HEK293 (cell line): ENCODE results near the gene TPRN.
A peak's percentile ranks its signal among the peaks of the same experiment; 100 is the strongest.

Experiments used
- FEZF1 ChIP-seq: fragments of 450-650 bp; formaldehyde crosslinking; IDR thresholded peaks from 2 replicates; pipeline ENCODE4 v1.5.1; 2016; ENCODE audit warnings: missing biosample characterization, missing genetic modification characterization
- HOXA7 ChIP-seq: sonication (generic); formaldehyde crosslinking; IDR thresholded peaks from 2 replicates; pipeline ENCODE4 v1.8.1; 2022; ENCODE audit warnings: missing genetic modification reagents, borderline replicate concordance
- HOXC10 ChIP-seq: sonication (generic); formaldehyde crosslinking; IDR thresholded peaks from 2 replicates; pipeline ENCODE4 v1.8.1; 2023; ENCODE audit warnings: mild to moderate bottlenecking, missing genetic modification reagents
- KLF8 ChIP-seq: fragments of 450-650 bp; formaldehyde crosslinking; IDR thresholded peaks from 2 replicates; pipeline ENCODE4 v1.5.1; 2016; ENCODE audit warnings: missing biosample characterization, missing genetic modification characterization
- MEIS1 ChIP-seq: sonication (generic); formaldehyde crosslinking; IDR thresholded peaks from 2 replicates; pipeline ENCODE4 v1.8.1; 2022; ENCODE audit warnings: missing genetic modification reagents, mild to moderate bottlenecking, borderline replicate concordance
- OSR2 ChIP-seq: fragments of 450-650 bp; formaldehyde crosslinking; IDR thresholded peaks from 2 replicates; pipeline ENCODE4 v1.5.1; 2016; ENCODE audit warnings: missing biosample characterization, missing genetic modification characterization
- ZEB2 ChIP-seq: fragments of 450-650 bp; formaldehyde crosslinking; IDR thresholded peaks from 2 replicates; pipeline ENCODE4 v1.5.1; 2016; ENCODE audit warnings: missing biosample characterization, missing genetic modification characterization
- ZNF10 ChIP-seq: fragments of 450-650 bp; formaldehyde crosslinking; IDR thresholded peaks from 2 replicates; pipeline ENCODE4 v1.5.1; 2017; ENCODE audit warnings: missing biosample characterization, missing genetic modification characterization
- ZNF121 ChIP-seq: fragments of 450-650 bp; formaldehyde crosslinking; IDR thresholded peaks from 2 replicates; pipeline ENCODE4 v1.5.1; 2016; ENCODE audit warnings: missing biosample characterization, missing genetic modification characterization
- ZNF221 ChIP-seq: fragments of 450-650 bp; formaldehyde crosslinking; IDR thresholded peaks from 2 replicates; pipeline ENCODE4 v1.5.1; 2017; ENCODE audit warnings: missing biosample characterization, missing genetic modification characterization, borderline replicate concordance
- ZNF239 ChIP-seq: fragments of 450-650 bp; formaldehyde crosslinking; IDR thresholded peaks from 2 replicates; pipeline ENCODE4 v1.5.1; 2016; ENCODE audit warnings: missing biosample characterization, missing genetic modification characterization
- ZNF335 ChIP-seq: fragments of 450-650 bp; formaldehyde crosslinking; conservative IDR thresholded peaks from 2 replicates; pipeline ENCODE4 v1.5.1; 2016; ENCODE audit warnings: missing biosample characterization, missing genetic modification characterization
- ZNF37A ChIP-seq: fragments of 450-650 bp; IDR thresholded peaks from 2 replicates; pipeline ENCODE4 v1.5.1; 2018; ENCODE audit warnings: missing biosample characterization, missing genetic modification characterization
- ZNF423 ChIP-seq: fragments of 450-650 bp; formaldehyde crosslinking; IDR thresholded peaks from 2 replicates; pipeline ENCODE4 v1.5.1; 2016; ENCODE audit warnings: missing biosample characterization, missing genetic modification characterization
- ZNF433 ChIP-seq: fragments of 450-650 bp; formaldehyde crosslinking; IDR thresholded peaks from 2 replicates; pipeline ENCODE4 v1.5.1; 2016; ENCODE audit warnings: missing biosample characterization, missing genetic modification characterization, low read depth
- ZNF549 ChIP-seq: fragments of 450-650 bp; IDR thresholded peaks from 2 replicates; pipeline ENCODE4 v1.5.1; 2018; ENCODE audit warnings: missing biosample characterization, missing genetic modification characterization, mild to moderate bottlenecking, inconsistent platforms, moderate library complexity
- ZNF560 ChIP-seq: fragments of 450-650 bp; formaldehyde crosslinking; IDR thresholded peaks from 2 replicates; pipeline ENCODE4 v1.5.1; 2017; ENCODE audit warnings: missing biosample characterization, missing genetic modification characterization, borderline replicate concordance
- ZNF571 ChIP-seq: fragments of 450-650 bp; formaldehyde crosslinking; IDR thresholded peaks from 2 replicates; pipeline ENCODE4 v1.5.0; 2017; ENCODE audit warnings: missing biosample characterization, missing genetic modification characterization
- ZNF600 ChIP-seq: fragments of 450-650 bp; formaldehyde crosslinking; IDR thresholded peaks from 2 replicates; pipeline ENCODE4 v1.5.1; 2016; ENCODE audit warnings: missing biosample characterization, missing genetic modification characterization
- ZNF837 ChIP-seq: fragments of 450-650 bp; formaldehyde crosslinking; IDR thresholded peaks from 2 replicates; pipeline ENCODE4 v1.5.1; 2016; ENCODE audit warnings: missing biosample characterization, missing genetic modification characterization
- ZSCAN23 ChIP-seq: fragments of 450-650 bp; formaldehyde crosslinking; IDR thresholded peaks from 2 replicates; pipeline ENCODE4 v1.5.1; 2016; ENCODE audit warnings: missing biosample characterization, missing genetic modification characterization
- TF ChIP-seq, protein P1 (sequence below): fragments of 450-650 bp; formaldehyde crosslinking; IDR thresholded peaks from 2 replicates; pipeline ENCODE4 v1.5.1; 2017; ENCODE audit warnings: missing biosample characterization, missing genetic modification characterization
- TF ChIP-seq, protein P2 (sequence below): fragments of 450-650 bp; formaldehyde crosslinking; IDR thresholded peaks from 2 replicates; pipeline ENCODE4 v1.5.1; 2016; ENCODE audit warnings: missing biosample characterization, missing genetic modification characterization
- TF ChIP-seq, protein P3 (sequence below): fragments of 450-650 bp; formaldehyde crosslinking; IDR thresholded peaks from 2 replicates; pipeline ENCODE4 v1.5.1; 2016; ENCODE audit warnings: missing biosample characterization, missing genetic modification characterization
- TF ChIP-seq, protein P4 (sequence below): fragments of 450-650 bp; formaldehyde crosslinking; IDR thresholded peaks from 2 replicates; pipeline ENCODE4 v1.5.1; 2016; ENCODE audit warnings: missing biosample characterization, missing genetic modification characterization, borderline replicate concordance
- TF ChIP-seq, protein P5 (sequence below): fragments of 450-650 bp; formaldehyde crosslinking; IDR thresholded peaks from 2 replicates; pipeline ENCODE4 v1.5.1; 2016; ENCODE audit warnings: missing biosample characterization, missing genetic modification characterization

The TPRN gene

DNA sequence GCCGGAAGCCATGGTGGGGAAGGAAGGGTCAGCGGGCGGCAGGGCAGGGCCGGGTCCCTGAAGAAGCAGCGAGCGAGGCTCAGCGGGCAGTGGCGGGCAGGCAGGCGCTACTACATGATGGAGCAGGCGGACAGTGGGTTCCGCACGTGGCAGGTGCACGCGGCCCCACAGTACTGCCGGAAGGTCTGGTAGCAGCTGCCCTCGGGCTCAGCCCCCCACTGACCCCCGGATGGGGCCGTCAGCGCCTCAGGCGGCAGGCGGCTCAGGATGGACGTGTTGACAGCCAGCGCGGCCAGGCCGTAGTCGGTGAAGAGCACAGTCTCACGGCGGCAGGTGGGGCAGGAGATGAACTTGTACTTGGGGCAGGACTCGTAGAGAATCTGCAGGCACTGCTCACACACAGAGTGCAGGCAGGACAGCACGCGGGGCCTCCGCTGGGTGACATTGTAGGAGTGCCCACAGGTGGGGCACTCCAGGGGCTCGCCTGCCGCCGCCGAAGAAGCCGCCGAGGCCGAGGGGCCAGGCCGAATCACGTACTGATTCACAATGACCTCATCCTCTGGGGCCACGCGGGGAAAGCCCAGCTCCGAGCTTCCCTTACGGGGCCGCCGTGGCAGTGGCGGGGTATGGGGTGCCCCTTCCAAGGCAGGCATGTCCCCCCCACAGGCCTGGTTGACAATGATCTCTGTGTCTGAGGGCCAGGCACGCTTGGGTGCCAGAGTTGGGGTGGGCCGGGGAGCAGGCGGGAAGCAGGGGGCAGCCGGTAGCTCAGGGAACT is 20.0 kb upstream of the TPRN start (continued):
- TF ChIP-seq, protein P1, sequence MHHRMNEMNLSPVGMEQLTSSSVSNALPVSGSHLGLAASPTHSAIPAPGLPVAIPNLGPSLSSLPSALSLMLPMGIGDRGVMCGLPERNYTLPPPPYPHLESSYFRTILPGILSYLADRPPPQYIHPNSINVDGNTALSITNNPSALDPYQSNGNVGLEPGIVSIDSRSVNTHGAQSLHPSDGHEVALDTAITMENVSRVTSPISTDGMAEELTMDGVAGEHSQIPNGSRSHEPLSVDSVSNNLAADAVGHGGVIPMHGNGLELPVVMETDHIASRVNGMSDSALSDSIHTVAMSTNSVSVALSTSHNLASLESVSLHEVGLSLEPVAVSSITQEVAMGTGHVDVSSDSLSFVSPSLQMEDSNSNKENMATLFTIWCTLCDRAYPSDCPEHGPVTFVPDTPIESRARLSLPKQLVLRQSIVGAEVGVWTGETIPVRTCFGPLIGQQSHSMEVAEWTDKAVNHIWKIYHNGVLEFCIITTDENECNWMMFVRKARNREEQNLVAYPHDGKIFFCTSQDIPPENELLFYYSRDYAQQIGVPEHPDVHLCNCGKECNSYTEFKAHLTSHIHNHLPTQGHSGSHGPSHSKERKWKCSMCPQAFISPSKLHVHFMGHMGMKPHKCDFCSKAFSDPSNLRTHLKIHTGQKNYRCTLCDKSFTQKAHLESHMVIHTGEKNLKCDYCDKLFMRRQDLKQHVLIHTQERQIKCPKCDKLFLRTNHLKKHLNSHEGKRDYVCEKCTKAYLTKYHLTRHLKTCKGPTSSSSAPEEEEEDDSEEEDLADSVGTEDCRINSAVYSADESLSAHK = no peak
- TF ChIP-seq ZNF10 = no peak
- no peak for TF ChIP-seq ZNF221 (tag by site-specific recombination)
- TF ChIP-seq, protein P2, sequence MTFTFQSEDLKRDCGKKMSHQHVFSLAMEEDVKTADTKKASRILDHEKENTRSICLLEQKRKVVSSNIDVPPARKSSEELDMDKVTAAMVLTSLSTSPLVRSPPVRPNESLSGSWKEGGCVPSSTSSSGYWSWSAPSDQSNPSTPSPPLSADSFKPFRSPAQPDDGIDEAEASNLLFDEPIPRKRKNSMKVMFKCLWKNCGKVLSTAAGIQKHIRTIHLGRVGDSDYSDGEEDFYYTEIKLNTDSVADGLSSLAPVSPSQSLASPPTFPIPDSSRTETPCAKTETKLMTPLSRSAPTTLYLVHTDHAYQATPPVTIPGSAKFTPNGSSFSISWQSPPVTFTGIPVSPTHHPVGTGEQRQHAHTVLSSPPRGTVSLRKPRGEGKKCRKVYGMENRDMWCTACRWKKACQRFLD (tag by site-specific recombination) = no peak
- no peak for TF ChIP-seq ZNF433 (tag by site-specific recombination)
- no peak for TF ChIP-seq ZSCAN23 (tag by site-specific recombination)
- TF ChIP-seq ZNF571 (tag by site-specific recombination) = no peak
- TF ChIP-seq ZNF121 (tag by site-specific recombination) = no peak
- TF ChIP-seq, protein P3, sequence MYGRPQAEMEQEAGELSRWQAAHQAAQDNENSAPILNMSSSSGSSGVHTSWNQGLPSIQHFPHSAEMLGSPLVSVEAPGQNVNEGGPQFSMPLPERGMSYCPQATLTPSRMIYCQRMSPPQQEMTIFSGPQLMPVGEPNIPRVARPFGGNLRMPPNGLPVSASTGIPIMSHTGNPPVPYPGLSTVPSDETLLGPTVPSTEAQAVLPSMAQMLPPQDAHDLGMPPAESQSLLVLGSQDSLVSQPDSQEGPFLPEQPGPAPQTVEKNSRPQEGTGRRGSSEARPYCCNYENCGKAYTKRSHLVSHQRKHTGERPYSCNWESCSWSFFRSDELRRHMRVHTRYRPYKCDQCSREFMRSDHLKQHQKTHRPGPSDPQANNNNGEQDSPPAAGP = 0 out of 2 replicates have a peak, but pooled peaks have one; percentile 49
- peak; percentile 20; the same call in 1 of the 2 replicates for TF ChIP-seq KLF8 (tag by site-specific recombination)
- TF ChIP-seq, protein P4, sequence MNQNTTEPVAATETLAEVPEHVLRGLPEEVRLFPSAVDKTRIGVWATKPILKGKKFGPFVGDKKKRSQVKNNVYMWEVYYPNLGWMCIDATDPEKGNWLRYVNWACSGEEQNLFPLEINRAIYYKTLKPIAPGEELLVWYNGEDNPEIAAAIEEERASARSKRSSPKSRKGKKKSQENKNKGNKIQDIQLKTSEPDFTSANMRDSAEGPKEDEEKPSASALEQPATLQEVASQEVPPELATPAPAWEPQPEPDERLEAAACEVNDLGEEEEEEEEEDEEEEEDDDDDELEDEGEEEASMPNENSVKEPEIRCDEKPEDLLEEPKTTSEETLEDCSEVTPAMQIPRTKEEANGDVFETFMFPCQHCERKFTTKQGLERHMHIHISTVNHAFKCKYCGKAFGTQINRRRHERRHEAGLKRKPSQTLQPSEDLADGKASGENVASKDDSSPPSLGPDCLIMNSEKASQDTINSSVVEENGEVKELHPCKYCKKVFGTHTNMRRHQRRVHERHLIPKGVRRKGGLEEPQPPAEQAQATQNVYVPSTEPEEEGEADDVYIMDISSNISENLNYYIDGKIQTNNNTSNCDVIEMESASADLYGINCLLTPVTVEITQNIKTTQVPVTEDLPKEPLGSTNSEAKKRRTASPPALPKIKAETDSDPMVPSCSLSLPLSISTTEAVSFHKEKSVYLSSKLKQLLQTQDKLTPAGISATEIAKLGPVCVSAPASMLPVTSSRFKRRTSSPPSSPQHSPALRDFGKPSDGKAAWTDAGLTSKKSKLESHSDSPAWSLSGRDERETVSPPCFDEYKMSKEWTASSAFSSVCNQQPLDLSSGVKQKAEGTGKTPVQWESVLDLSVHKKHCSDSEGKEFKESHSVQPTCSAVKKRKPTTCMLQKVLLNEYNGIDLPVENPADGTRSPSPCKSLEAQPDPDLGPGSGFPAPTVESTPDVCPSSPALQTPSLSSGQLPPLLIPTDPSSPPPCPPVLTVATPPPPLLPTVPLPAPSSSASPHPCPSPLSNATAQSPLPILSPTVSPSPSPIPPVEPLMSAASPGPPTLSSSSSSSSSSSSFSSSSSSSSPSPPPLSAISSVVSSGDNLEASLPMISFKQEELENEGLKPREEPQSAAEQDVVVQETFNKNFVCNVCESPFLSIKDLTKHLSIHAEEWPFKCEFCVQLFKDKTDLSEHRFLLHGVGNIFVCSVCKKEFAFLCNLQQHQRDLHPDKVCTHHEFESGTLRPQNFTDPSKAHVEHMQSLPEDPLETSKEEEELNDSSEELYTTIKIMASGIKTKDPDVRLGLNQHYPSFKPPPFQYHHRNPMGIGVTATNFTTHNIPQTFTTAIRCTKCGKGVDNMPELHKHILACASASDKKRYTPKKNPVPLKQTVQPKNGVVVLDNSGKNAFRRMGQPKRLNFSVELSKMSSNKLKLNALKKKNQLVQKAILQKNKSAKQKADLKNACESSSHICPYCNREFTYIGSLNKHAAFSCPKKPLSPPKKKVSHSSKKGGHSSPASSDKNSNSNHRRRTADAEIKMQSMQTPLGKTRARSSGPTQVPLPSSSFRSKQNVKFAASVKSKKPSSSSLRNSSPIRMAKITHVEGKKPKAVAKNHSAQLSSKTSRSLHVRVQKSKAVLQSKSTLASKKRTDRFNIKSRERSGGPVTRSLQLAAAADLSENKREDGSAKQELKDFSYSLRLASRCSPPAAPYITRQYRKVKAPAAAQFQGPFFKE = no peak
- TF ChIP-seq ZNF560 (tag by site-specific recombination) = no peak
- no peak for TF ChIP-seq ZNF837 (tag by site-specific recombination)
- TF ChIP-seq ZNF423 (tag by site-specific recombination) = no peak
- no peak for TF ChIP-seq HOXC10 (CRISPR knock-in tag)
- 0 out of 2 replicates have a peak, but pooled peaks have one; percentile 21 for TF ChIP-seq ZEB2
- TF ChIP-seq HOXA7 (CRISPR knock-in tag) = no peak
- TF ChIP-seq, protein P5, sequence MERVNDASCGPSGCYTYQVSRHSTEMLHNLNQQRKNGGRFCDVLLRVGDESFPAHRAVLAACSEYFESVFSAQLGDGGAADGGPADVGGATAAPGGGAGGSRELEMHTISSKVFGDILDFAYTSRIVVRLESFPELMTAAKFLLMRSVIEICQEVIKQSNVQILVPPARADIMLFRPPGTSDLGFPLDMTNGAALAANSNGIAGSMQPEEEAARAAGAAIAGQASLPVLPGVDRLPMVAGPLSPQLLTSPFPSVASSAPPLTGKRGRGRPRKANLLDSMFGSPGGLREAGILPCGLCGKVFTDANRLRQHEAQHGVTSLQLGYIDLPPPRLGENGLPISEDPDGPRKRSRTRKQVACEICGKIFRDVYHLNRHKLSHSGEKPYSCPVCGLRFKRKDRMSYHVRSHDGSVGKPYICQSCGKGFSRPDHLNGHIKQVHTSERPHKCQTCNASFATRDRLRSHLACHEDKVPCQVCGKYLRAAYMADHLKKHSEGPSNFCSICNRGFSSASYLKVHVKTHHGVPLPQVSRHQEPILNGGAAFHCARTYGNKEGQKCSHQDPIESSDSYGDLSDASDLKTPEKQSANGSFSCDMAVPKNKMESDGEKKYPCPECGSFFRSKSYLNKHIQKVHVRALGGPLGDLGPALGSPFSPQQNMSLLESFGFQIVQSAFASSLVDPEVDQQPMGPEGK (tag by site-specific recombination) = peak; percentile 77
- no peak for TF ChIP-seq ZNF37A (tag by site-specific recombination)
- TF ChIP-seq ZNF600 (tag by site-specific recombination) = peak; percentile 89
- no peak for TF ChIP-seq ZNF335 (tag by site-specific recombination)
- TF ChIP-seq FEZF1 (tag by site-specific recombination) = no peak
- no peak for TF ChIP-seq OSR2
- TF ChIP-seq ZNF239 = no peak
- no peak for TF ChIP-seq MEIS1 (CRISPR knock-in tag)
- TF ChIP-seq ZNF549 (tag by site-specific recombination) = no peak
